ENCODE data around the gene ZNF280B. TPM values are rescaled to one million over a fixed set of nuclear protein-coding genes. Genes with fewer than 3 reads are reported as not detected.
A peak's percentile ranks its signal among the peaks of the same experiment; 100 is the strongest.
"Not testable (repeated sequence)": the region's sequence is repeated elsewhere in the genome, so short reads cannot be mapped to it uniquely, and the experiment has no call there.

Gene ZNF280B
- total and polyA plus RNA-seq, 5 donors from 2014 or later, result 0.70 to 1.9 (median 0.84) TPM

DNA sequence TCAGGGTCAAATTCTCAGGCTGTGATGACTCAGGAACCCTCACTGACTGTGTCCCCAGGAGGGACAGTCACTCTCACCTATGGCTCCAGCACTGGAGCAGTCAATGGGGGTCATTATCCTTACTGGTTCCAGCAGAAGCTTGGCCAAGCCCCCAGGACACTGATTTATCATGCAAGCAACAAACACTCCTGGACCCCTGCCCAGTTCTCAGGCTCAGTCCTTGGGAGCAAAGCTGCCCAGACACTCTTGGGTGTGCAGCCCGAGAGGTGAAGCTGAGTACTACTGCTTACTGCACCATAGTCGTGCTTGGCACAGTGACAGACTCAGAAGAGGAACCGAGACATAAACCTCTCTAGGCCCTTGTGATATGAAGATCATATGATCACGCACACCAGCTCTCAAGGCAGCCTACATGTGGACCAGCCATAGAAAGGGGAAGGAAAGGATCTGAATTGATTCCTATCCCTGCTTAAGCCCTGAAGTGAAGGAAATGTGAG is 58.2 kb downstream of the ZNF280B start:
- no peak overlapping the region for H3K27ac Mint-ChIP-seq
- Histone ChIP-seq H3K36me3 (ENCODE audit: control insufficient read depth, insufficient read depth, low read length) (no peaks in the 10 kb centered on the region), H3K27me3 (ENCODE audit: control insufficient read depth, insufficient read depth, low read length) (peaks cover 6% of the 10 kb centered on the region), H3K4me1 (ENCODE audit: control insufficient read depth, insufficient read depth, low read length, poor library complexity, severe bottlenecking) (no peaks in the 10 kb centered on the region), H3K4me3 (ENCODE audit: low read depth, low read length) (no peak overlapping the region), H3K27ac (ENCODE audit: insufficient read depth, low read length, poor library complexity, severe bottlenecking) (no peak overlapping the region), H3K9me3 (ENCODE audit: control insufficient read depth in 2 of 2, low read length in 2 of 2) (peaks cover 4 to 14% of the 10 kb centered on the region in 2 experiments)
- no peaks in the 10 kb centered on the region for H3K4me1 Mint-ChIP-seq
- peak; percentile 42 to 53 for ATAC-seq (ENCODE audit: low read depth in 2 of 2)
- peaks cover 0 to 22% (median 2%) of the 10 kb centered on the region in 7 donors for H3K9me3 Mint-ChIP-seq
- no peak for DNase-seq
- no peak overlapping the region for H3K4me3 Mint-ChIP-seq
- H3K27me3 Mint-ChIP-seq, result peaks cover 27% of the 10 kb centered on the region
- no peaks in the 10 kb centered on the region for H3K36me3 Mint-ChIP-seq

DNA sequence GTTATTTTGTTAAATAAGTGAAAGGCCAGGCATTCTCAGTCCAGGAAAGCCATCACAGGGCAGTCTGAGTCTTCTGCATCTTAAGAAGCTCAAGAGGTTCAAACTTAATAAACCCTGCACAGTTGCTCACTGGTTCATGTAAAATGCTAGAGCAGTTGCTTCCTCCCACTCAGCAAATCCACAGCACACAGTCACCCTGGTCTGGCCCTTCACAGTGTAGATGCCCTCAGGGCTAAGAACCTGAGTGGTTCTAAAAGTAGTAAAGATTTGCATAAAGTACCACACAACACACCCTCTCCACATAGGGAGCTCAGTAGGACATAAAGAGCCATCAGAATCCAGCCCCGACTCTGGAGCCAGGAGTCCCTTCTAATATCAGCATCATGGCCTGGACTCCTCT is 58.7 kb downstream of the ZNF280B start:
- Mint-ChIP-seq H3K4me1 (no peaks in the 10 kb centered on the region), H3K4me3 (no peak overlapping the region), H3K27me3 (peaks cover 27% of the 10 kb centered on the region), H3K9me3 (peaks cover 0 to 22% (median 2%) of the 10 kb centered on the region in 7 donors), H3K36me3 (no peaks in the 10 kb centered on the region), H3K27ac (no peak overlapping the region)
- peaks cover 6% of the 10 kb centered on the region for H3K27me3 ChIP-seq (ENCODE audit: control insufficient read depth, insufficient read depth, low read length)
- ATAC-seq (ENCODE audit: low read depth in 2 of 2), result no peak
- H3K36me3 ChIP-seq (ENCODE audit: control insufficient read depth, insufficient read depth, low read length), result no peaks in the 10 kb centered on the region
- no peak overlapping the region for H3K4me3 ChIP-seq (ENCODE audit: low read depth, low read length)
- peaks cover 4 to 14% of the 10 kb centered on the region in 2 experiments for H3K9me3 ChIP-seq (ENCODE audit: control insufficient read depth in 2 of 2, low read length in 2 of 2)
- H3K4me1 ChIP-seq (ENCODE audit: control insufficient read depth, insufficient read depth, low read length, poor library complexity, severe bottlenecking), result no peaks in the 10 kb centered on the region
- DNase-seq, result no peak
- no peak overlapping the region for H3K27ac ChIP-seq (ENCODE audit: insufficient read depth, low read length, poor library complexity, severe bottlenecking)

DNA sequence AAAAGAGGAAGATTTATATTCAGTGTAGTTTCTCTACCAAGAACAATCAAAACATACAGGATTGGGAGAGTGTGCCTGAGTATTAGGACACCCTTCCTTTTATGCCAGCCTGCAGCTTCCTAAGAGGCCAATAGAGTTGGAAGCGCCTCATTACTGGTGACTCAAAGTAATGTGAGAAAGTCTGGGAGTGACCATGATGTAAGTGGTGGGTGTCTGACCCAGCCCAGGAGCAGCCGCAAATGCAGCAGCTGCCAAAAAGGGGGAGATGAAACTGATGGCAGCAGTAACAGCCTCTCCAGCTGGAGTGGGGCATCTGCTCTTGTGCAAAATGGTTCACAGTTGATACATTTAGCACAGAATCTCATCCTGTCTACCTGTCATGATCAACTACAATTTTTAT is 62.0 kb downstream of the ZNF280B start:
- Histone ChIP-seq H3K4me3 (ENCODE audit: low read depth, low read length) (no peak overlapping the region), H3K4me1 (ENCODE audit: control insufficient read depth, insufficient read depth, low read length, poor library complexity, severe bottlenecking) (no peaks in the 10 kb centered on the region), H3K36me3 (ENCODE audit: control insufficient read depth, insufficient read depth, low read length) (no peaks in the 10 kb centered on the region), H3K27ac (ENCODE audit: insufficient read depth, low read length, poor library complexity, severe bottlenecking) (no peak overlapping the region), H3K27me3 (ENCODE audit: control insufficient read depth, insufficient read depth, low read length) (peaks cover 6% of the 10 kb centered on the region), H3K9me3 (ENCODE audit: control insufficient read depth in 2 of 2, low read length in 2 of 2) (no peaks in the 10 kb centered on the region)
- ATAC-seq (ENCODE audit: low read depth in 2 of 2) (no peak), DNase-seq (no peak)
- no peaks in the 10 kb centered on the region for H3K36me3 Mint-ChIP-seq
- peaks cover 21% of the 10 kb centered on the region for H3K27me3 Mint-ChIP-seq
- H3K27ac Mint-ChIP-seq, result no peak overlapping the region
- no peak overlapping the region for H3K4me3 Mint-ChIP-seq
- peaks cover 0 to 9% (median 0%) of the 10 kb centered on the region in 7 donors for H3K9me3 Mint-ChIP-seq
- no peaks in the 10 kb centered on the region for H3K4me1 Mint-ChIP-seq

DNA sequence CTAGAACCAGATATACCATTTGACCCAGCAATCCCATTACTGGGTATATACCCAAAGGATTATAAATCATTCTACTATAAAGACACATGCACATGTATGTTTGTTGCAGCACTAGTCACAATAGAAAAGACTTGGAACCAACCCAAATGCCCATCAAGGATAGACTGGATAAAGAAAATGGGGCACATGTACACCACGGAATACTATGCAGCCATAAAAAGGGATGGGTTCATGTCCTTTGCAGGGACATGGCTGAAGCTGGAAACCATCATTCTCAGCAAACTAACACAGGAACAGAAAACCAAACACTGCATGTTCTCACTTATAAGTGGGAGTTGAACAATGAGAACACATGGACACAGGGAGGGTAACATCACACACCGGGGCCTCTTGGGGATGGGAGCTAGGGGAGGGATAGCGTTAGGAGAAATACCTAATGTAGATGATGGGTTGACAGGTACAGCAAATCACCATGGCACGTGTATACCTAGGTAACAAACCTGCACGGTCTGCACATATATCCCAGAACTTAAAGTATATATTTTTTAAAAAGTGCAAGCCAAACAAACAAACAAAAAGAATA is 64.4 kb downstream of the ZNF280B start:
- peaks cover 25% of the 10 kb centered on the region for H3K27me3 Mint-ChIP-seq
- H3K4me1 Mint-ChIP-seq; H3K36me3 ChIP-seq (ENCODE audit: control insufficient read depth, insufficient read depth, low read length); H3K27me3 ChIP-seq (ENCODE audit: control insufficient read depth, insufficient read depth, low read length); H3K4me3 Mint-ChIP-seq; H3K4me1 ChIP-seq (ENCODE audit: control insufficient read depth, insufficient read depth, low read length, poor library complexity, severe bottlenecking); H3K27ac ChIP-seq (ENCODE audit: insufficient read depth, low read length, poor library complexity, severe bottlenecking); H3K9me3 Mint-ChIP-seq; H3K4me3 ChIP-seq (ENCODE audit: low read depth, low read length); H3K36me3 Mint-ChIP-seq; DNase-seq; H3K27ac Mint-ChIP-seq; ATAC-seq (ENCODE audit: low read depth in 2 of 2); H3K9me3 ChIP-seq (ENCODE audit: control insufficient read depth in 2 of 2, low read length in 2 of 2): not testable (repeated sequence)

DNA sequence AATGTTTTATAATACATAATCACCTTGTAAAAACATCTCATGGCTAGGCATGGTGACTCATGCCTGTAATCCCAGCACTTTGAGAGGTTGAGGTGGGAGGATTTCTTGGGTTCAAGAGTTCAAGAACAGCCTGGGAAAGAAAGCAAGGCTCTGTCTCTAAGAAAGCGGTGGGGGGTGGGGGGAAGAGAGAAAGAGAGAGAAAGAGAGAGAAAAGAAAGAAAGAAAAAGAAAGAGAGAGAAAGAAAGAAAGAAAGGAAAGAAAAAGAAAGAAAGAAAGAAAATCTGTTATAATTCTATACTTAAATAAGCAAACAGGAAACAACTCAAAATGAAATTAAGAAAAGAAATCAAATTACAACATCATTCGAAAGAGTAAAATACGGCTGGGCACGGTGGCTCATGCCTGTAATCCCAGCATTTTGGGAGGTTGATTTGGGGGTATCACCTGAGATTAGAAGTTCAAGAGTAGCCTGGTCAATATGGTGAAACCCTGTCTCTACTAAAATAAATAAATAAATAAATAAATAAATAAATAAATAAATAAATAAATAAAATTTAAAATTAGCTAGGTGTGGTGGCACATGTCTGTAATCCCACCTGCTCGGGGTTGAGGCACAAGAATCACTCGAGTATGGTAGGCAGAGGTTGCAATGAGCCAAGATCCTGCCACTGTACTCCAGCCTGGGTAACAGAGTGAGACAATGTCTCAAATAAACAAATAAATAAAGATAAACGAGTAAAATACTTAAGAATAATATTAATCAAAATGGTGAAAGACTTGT is 65.4 kb downstream of the ZNF280B start:
- H3K4me3 ChIP-seq (ENCODE audit: low read depth, low read length), result no peak overlapping the region
- H3K9me3 Mint-ChIP-seq, result peaks cover 0 to 8% (median 2%) of the 10 kb centered on the region in 7 donors
- no peak overlapping the region for H3K27ac ChIP-seq (ENCODE audit: insufficient read depth, low read length, poor library complexity, severe bottlenecking)
- no peaks in the 10 kb centered on the region for H3K4me1 ChIP-seq (ENCODE audit: control insufficient read depth, insufficient read depth, low read length, poor library complexity, severe bottlenecking)
- H3K36me3 ChIP-seq (ENCODE audit: control insufficient read depth, insufficient read depth, low read length), result no peaks in the 10 kb centered on the region
- ATAC-seq (ENCODE audit: low read depth in 2 of 2) (no peak), DNase-seq (no peak)
- H3K4me1 Mint-ChIP-seq, result no peaks in the 10 kb centered on the region
- peaks cover 5% of the 10 kb centered on the region for H3K27me3 ChIP-seq (ENCODE audit: control insufficient read depth, insufficient read depth, low read length)
- no peak overlapping the region for H3K4me3 Mint-ChIP-seq
- no peaks in the 10 kb centered on the region for H3K9me3 ChIP-seq (ENCODE audit: control insufficient read depth in 2 of 2, low read length in 2 of 2)
- H3K27me3 Mint-ChIP-seq, result peaks cover 30% of the 10 kb centered on the region
- H3K36me3 Mint-ChIP-seq, result no peaks in the 10 kb centered on the region
- H3K27ac Mint-ChIP-seq, result no peak overlapping the region

DNA sequence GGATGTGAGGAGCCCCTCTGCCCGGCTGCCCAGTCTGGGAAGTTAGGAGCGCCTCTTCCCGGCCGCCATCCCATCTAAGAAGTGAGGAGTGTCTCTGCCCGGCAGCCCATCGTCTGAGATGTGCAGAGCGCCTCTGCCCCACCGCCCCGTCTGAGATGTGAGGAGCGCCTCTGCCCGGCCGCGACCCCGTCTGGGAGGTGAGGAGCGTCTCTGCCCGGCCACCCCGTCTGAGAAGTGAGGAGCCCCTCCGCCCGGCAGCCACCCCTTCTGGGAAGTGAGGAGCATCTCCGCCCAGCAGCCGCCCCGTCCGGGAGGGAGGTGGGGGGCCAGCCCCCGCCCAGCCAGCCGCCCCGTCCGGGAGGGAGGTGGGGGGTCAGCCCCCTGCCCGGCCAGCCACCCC is 66.9 kb downstream of the ZNF280B start:
- peaks cover 31% of the 10 kb centered on the region for H3K27me3 Mint-ChIP-seq
- H3K4me3 ChIP-seq (ENCODE audit: low read depth, low read length); H3K9me3 Mint-ChIP-seq; H3K27ac Mint-ChIP-seq; H3K9me3 ChIP-seq (ENCODE audit: control insufficient read depth in 2 of 2, low read length in 2 of 2); ATAC-seq (ENCODE audit: low read depth in 2 of 2); H3K36me3 ChIP-seq (ENCODE audit: control insufficient read depth, insufficient read depth, low read length); H3K36me3 Mint-ChIP-seq; H3K27me3 ChIP-seq (ENCODE audit: control insufficient read depth, insufficient read depth, low read length); H3K4me1 ChIP-seq (ENCODE audit: control insufficient read depth, insufficient read depth, low read length, poor library complexity, severe bottlenecking); DNase-seq; H3K4me3 Mint-ChIP-seq; H3K4me1 Mint-ChIP-seq; H3K27ac ChIP-seq (ENCODE audit: insufficient read depth, low read length, poor library complexity, severe bottlenecking): not testable (repeated sequence)

DNA sequence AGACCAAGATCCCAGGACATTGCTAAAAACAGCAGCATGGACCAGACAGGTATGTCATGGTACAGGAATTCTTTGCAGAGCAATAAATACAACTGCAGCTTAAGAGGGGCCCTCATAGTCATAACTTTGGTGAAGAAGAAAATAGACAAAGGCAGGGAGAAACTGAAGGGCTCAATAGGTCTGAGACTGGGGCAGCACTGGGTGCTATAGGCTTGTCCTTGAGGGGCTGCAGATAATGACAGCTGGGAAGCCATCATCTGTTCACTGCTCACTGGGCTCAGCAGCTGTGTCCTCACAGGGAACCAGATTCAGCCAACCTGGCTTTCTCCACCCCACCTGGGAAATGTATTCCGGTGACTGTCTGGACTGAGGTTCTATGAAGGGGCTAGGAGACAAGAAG is 68.4 kb downstream of the ZNF280B start:
- no peaks in the 10 kb centered on the region for H3K4me1 ChIP-seq (ENCODE audit: control insufficient read depth, insufficient read depth, low read length, poor library complexity, severe bottlenecking)
- no peak overlapping the region for H3K4me3 ChIP-seq (ENCODE audit: low read depth, low read length)
- H3K27me3 Mint-ChIP-seq, result peaks cover 32% of the 10 kb centered on the region
- H3K36me3 Mint-ChIP-seq, result no peaks in the 10 kb centered on the region
- H3K9me3 Mint-ChIP-seq, result peaks cover 0 to 8% (median 2%) of the 10 kb centered on the region in 7 donors
- H3K27ac Mint-ChIP-seq, result no peak overlapping the region
- H3K27me3 ChIP-seq (ENCODE audit: control insufficient read depth, insufficient read depth, low read length), result peaks cover 7% of the 10 kb centered on the region
- H3K4me3 Mint-ChIP-seq, result no peak overlapping the region
- H3K4me1 Mint-ChIP-seq, result no peaks in the 10 kb centered on the region
- H3K9me3 ChIP-seq (ENCODE audit: control insufficient read depth in 2 of 2, low read length in 2 of 2), result no peaks in the 10 kb centered on the region
- DNase-seq (no peak), ATAC-seq (ENCODE audit: low read depth in 2 of 2) (no peak)
- no peak overlapping the region for H3K27ac ChIP-seq (ENCODE audit: insufficient read depth, low read length, poor library complexity, severe bottlenecking)
- no peaks in the 10 kb centered on the region for H3K36me3 ChIP-seq (ENCODE audit: control insufficient read depth, insufficient read depth, low read length)

All from CD4-positive, CD25-positive, alpha-beta regulatory T cell (primary cell).